CD4-positive, alpha-beta T cell treated with Interleukin-17A for 1 hour (primary cell): ENCODE measurements around the gene HSPBAP1.
"Not testable (repeated sequence)": the region's sequence is repeated elsewhere in the genome, so short reads cannot be mapped to it uniquely, and the experiment has no call there.

ENCODE experiments used
- DNase-seq: peaks from one replicate; pipeline ENCODE4 v3.0.0-alpha.2; 2020

The HSPBAP1 gene

DNA sequence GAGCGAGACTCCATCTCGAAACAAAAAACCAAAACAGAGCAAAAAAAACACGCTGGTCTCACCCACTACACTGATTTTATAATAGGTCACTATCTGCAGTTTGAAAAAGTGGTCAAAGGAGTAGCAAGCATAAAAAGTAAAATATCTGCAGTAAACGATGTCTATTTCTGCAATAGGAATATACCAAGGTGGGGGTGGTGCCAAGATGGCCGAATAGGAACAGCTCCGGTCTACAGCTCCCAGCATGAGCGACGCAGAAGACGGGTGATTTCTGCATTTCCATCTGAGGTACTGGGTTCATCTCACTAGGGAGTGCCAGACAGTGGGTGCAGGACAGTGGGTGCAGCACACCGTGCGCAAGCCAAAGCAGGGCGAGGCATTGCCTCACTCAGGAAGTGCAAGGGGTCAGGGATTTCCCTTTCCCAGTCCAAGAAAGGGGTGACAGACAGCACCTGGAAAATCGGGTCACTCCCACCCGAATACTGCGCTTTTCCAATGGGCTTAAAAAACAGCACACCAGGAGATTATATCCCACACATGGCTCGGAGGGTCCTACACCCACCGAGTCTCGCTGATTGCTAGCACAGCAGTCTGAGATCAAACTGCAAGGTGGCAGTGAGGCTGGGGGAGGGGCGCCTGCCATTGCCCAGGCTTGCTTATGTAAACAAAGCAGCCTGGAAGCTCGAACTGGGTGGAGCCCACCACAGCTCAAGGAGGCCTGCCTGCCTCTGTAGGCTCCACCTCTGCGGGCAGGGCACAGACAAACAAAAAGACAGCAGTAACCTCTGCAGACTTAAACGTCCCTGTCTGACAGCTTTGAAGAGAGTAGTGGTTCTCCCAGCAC is 60.7 kb downstream of the HSPBAP1 start:
- DNase-seq, result not testable (repeated sequence)

DNA sequence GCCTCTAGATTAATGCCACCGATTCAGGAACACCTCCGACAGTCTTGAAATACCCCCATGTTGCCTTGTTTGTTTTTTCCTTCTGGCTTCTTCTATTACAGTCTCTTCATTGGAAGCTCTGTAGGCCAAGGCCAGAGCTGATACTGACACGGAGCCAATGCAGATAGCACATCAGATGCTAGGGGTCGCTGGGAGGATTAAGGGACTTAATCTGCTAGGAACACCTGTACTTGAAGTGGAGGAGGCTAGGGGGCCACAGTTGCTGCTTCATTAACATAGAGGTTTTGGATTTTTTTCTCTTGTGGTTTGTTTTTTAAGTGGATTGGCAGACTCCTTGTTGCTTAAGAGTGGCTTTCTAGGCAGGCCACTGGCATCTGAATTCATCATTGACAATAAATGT is 63.4 kb downstream of the HSPBAP1 start:
- no peak for DNase-seq

DNA sequence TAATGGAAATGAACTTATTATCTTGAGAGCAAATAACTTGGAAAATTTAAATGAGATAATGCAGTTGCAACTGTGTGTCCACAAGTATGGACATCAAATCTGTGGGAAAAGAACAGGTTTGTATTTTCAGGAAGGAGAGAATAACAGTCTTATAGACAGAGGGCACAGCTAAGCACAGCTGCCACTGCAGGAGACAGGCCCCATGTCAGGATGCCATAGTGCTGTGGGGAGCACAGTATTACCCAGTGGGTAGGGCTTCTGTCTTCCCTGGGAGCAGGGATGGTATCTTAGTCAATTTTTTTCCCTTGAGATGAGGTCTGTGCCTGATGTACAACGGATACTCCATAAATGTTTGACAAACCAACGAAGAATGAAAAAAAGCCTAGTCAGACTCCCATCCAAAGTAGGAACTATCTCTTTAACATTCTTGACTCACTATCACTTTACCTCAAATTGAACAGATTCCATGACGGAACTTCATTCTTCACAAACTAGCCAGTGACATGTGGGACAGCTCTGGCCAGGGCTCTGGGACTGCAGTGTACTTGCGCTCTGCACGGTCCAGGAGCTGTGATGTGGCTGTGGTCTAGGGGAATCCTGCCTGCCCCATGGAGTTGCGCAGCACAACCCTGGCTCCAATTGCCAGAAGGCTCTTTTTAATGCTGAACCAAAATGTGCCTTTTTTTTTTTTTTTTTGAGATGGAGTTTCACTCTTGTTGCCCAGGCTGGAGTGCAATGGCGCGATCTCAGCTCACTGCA is 64.7 kb downstream of the HSPBAP1 start:
- DNase-seq, result no peak

DNA sequence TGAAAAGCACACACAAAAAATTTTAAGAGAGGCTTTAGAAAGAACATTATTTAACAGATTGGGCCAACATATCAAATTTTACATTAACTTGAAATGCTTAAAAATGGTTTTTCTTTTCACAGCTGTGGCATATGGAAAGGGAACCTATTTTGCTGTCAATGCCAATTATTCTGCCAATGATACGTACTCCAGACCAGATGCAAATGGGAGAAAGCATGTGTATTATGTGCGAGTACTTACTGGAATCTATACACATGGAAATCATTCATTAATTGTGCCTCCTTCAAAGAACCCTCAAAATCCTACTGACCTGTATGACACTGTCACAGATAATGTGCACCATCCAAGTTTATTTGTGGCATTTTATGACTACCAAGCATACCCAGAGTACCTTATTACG is 65.4 kb downstream of the HSPBAP1 start:
- no peak for DNase-seq

DNA sequence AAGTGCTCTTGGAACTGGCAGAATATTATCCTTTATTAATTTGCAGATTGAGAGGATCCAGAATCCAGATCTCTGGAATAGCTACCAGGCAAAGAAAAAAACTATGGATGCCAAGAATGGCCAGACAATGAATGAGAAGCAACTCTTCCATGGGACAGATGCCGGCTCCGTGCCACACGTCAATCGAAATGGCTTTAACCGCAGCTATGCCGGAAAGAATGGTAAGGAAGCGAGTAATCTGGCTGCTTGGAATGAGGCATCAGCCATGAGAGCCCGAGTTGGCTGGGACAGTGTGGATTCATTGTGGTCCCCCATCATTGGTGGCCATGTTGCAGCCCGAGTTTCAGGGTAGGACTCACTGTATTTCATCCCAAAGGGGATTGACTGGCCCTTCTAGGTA is 65.9 kb downstream of the HSPBAP1 start:
- DNase-seq, result no peak

DNA sequence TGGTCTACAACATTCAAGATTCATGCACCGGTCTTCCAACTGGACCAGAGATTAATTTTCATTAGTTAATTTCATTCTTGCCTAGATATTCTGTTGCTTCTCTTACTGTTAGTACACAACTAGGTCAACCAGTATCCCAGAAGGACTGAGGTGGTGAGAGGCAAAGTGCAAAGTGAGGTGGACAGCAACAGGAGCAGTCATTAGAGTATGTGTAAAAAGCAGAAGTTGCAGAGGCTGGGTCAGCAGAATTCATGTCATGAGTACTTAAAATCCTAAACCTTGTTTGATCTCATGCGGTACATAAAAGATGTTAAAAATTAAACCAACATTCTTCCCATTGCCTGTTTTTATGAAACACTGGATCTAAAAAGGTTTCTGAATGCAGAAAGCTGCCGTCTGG is 66.3 kb downstream of the HSPBAP1 start:
- no peak for DNase-seq

DNA sequence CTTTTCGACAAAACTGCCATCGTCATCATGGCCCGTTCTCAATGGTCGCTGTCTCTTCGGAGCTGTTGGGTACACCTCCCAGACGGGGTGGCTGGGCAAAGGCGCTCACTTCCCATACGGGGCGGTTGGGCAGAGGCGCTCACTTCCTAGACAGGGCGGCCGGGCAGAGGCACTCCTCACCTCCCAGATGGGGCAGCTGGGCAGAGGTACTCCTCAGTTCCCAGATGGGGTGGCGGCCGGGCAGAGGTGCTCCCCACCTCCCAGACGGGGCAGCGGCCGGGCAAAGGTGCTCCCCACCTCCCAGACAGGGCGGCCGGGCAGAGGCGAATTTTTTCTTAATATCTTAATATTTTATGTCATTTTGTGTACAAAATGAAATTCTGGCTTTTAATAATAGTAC is 68.5 kb downstream of the HSPBAP1 start:
- no peak for DNase-seq

DNA sequence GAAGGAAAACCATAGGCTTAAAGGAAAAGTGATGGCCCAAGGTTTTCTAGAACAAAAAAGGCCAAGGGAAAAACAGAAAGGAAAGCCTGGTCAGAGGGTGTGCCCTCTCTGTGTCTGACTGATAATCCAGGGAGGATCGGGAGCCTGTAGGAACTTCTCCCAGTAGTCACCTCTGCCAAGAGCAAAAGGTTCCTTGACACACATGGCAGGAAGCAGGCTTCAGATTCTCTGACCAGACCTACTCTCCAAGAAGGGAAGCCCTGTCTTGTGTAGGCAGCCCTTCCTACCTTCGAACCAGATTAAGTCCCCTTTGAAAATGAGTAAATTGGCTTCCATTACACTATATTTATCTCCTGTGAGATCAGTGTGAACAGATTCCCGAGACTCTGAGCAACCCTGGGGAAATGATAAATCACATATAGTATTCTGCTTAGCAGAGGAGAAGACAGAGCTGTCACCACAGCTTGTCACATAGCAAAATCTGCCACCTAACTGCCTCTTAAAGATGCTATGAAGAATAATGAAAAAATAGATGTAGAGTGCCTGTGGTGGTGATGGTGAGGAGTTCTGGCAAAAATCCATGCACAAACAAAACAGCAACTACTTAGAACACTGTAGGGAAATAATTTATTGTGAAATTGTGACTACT is 74.2 kb downstream of the HSPBAP1 start:
- no peak for DNase-seq

DNA sequence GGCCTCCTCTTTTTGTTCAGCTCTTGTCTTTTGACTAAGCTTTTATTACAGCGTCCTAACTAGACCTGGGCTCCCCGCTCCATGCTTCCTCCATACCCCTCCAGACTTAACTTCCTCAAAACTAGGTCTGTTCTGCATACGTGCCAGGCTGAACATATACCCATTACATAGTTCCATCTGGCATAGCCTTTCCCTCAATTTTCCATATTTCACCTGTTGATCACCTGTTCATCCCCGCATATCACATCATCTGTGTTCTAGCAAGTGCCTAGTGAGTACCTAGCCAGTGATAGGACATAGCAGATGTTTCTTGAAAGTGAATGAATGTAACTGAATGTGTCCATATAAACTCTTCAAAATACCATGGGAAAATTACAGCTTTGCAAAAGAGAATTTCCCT is 77.0 kb downstream of the HSPBAP1 start:
- no peak for DNase-seq

DNA sequence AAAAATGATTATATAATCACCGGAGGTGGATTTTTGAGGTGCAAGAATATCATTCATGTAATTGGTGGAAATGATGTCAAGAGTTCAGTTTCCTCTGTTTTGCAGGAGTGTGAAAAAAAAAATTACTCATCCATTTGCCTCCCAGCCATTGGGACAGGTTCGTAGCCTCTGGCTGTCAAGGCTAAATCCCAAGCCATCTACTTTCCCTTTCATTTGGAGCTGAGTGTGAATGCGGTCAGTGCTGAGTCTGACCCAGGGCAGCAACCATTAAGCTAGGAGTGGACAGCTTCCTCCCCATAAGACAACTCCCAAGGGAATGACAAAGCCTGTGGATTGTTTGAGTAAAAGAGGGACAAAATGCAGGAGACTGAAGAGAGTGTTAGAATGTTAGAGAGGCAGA is 79.4 kb downstream of the HSPBAP1 start:
- no peak for DNase-seq

DNA sequence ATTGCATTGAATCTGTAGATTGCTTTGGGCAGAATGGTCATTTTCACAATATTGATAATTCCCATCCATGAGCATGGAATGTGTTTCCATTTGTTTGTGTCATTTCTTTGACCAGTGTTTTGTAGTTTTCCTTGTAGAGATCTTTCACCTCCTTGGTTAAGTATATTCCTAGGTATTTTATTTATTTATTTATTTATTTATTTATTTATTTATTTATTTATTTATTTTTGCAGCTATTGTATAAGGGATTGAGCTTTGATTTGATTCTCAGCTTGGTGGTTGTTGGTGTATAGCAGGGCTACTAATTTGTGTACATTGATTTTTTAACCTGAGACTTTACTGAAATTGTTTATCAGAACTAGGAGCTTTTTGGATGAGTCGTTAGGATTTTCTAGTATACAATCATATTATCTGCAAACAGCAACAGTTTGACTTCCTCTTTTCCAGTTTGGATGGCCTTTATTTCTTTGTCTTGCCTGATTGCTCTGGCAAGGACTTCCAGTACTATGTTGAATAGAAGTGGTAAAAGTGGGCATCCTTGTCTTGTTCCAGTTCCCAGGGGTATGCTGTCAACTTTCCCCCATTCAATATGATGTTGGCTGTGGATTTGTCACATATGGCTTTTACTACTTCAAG is 82.9 kb downstream of the HSPBAP1 start:
- not testable (repeated sequence) for DNase-seq

DNA sequence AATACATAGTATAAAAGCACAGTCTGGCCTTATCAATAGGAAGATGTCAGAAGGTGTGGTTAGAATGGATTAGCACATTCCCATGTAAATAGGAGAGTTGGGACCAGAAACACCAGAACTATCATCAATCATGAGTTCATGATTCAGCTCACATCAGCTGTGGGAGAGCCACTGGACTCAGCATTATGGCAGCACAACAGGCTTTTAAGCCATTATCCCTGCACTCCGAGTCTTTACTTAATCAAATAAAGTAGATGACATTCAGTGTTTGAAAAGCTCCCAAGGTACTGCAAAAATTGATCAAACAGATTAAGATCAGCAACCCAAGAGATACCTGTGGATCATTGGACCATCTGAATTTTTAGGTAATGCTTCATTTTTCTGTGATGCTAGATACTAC is 88.3 kb downstream of the HSPBAP1 start:
- DNase-seq, result no peak

DNA sequence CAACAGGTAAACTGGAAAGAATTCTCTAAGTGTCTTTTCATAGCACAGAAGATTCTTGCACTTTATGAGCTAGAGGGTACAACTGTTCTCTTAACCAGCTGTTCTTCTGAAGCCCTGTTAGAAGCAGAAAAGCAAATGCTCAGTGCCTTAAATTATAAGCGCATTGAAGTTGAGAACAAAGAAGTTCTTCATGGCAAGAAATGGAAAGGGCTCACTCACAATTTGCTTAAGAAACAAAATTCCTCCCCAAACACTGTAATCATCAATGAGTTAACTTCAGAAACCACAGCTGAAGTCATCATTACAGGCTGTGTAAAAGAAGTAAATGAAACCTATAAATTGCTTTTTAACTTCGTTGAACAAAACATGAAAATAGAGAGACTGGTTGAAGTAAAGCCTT is 93.4 kb downstream of the HSPBAP1 start:
- no peak for DNase-seq

DNA sequence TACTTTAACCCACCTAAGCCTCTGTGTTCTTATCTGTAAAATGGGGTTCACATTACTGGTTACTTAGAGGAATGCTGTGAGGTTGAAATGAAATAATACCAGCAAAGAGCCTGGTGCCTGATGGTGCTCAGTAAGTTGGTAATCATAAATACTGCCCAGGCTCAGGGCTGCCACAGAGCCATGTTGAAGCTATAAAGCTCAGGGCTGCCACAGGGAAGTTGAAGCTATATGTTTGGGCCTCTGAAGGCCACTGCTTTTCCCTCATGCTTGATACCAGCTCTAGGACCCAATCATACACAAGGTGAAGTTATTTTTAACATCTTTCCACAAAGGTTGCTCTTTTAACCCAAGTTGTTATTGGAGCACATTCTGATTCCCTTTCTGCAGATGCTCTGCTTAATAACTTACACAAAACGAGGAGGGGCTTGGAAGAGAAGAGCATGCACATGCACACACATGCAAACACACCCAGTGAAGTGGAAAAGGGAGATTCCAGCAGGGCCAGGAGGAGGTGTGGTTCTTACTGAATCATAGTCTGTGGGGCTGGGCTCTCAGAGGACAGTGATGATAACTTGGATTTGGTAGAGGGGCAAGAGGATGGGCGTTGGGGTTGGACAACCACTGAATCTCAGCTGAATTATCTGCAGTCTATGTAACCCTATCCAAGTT is 95.5 kb downstream of the HSPBAP1 start:
- no peak for DNase-seq

DNA sequence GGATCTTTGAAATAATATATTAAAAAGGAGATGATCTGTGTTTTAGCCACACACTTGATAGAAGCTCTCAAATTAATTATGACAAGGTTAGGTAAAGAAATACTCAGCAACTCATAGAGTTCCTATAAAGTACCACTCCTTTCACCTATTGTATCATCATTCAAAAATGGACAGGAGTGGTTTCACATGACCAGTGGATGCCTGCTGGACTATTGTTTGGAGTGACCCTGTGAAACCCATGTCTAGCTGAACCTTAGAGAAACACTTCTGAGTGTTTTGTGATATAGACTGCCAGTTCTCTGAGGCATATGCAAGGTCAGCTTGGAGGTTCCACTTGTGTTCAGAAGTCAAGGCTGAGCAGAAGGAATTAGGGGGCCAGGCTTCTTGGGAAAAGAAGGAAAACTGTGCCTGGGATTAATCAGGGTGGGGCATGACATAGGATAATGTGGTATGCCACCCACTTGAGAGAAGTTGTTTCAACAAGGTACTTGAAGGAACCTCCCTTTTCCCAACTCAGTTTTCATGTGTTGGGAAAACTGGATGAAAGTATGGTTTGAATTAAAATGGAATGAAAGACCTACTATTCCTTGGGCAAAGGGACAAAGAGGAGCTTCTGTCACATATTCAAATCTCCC is 97.6 kb downstream of the HSPBAP1 start:
- DNase-seq, result no peak

DNA sequence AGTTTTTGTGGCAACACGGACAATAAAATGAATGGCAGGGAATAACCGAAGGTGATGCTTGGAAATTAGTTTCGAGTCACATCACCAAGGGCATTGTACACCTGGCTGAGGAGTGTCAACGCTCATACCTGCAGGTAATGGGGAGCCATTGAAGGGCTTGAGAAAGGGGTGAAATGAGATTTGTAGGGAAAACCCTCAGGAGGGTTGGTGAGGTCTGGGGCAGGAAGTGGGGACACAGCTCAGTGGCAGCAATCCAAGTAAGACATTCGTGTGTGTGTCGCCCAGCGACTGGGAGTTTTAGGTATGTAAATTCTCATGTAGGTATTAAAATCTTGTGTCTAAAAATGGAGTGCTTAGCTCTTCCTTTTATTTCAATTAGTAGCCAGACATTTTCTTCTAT is 98.7 kb downstream of the HSPBAP1 start:
- no peak for DNase-seq

DNA sequence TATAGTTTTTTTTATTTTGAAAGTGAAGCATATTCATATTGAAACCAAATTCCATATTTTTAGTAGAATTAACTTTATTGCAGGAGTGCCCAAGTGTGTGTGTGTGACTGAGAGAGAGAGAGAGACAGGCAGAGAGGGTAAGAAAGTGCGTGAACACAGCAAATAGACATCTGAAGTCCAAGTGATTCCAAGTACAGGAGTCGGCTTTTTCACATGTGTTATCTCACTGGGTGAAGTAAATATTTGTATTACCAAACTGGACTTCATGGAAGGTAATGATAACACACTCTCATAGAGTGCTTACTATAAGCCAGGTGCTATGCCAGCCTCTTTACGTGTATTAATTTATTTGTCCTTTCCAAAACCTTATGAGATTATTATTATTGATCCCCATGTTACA is 101.0 kb downstream of the HSPBAP1 start:
- no peak for DNase-seq

DNA sequence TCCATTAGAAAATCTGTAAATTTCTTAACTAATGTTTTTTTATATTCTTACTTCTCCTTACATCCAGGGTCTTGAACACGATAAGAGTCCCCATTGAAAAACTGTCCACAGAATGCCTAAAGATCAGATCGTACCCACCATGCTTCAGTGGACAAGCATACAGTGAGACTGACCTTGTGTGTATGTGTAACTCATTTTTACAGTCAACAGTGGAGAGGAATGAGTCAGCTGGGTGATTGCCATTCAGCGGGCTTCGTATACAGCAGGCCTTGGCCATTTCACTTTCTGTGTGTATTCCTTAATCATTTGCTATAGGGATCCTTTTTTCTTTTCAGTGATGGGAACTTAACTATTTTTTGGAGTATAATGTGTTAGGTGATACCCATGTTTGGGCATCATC is 102.4 kb downstream of the HSPBAP1 start:
- no peak for DNase-seq

DNA sequence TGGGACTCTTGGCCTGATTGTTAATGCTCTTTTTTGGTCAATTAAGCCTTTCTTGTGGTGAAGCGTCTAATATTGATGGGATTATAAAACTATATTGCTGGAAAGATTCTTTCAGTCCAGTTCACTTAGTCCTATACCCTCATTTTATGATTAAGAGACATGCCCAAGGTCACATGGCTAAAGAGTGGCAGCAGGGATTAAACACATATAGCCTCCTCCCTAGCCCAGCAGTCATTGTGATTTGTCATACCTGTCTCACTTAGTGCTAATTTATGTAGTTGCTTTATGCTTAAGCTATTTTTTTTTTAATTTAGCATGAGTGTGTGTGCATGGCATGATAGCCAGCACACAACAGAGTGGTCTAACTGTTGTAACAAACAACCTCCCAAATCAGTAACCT is 103.5 kb downstream of the HSPBAP1 start:
- no peak for DNase-seq
